GM12891 (cell line): ENCODE measurements around the gene ATG4C.
"Not testable (repeated sequence)": the region's sequence is repeated elsewhere in the genome, so short reads cannot be mapped to it uniquely, and the experiment has no call there.

ENCODE experiments used
- POLR2A ChIP-seq: IDR thresholded peaks from 2 replicates; pipeline ENCODE4 v1.6.1; 2011; ENCODE audit warnings: low read depth, low read length, control low read depth
- SPI1 ChIP-seq: IDR thresholded peaks from 2 replicates; pipeline ENCODE4 v1.6.1; 2011; ENCODE audit warnings: low read depth, low read length, control low read depth

GRCh38 chr1:62761223-62761870 is 22.6 kb upstream of the ATG4C start:
- not testable (repeated sequence) for TF ChIP-seq POLR2A, SPI1
